GM18867 (cell line): Measurements from ENCODE around the gene USP53.
A peak's percentile ranks its signal among the peaks of the same experiment; 100 is the strongest.
"Not testable (repeated sequence)": the region's sequence is repeated elsewhere in the genome, so short reads cannot be mapped to it uniquely, and the experiment has no call there.

Experiments
- ATAC-seq: cut with Tn5 transposase; IDR thresholded peaks from one replicate; pipeline ENCODE4 v1.9.1; 2021; ENCODE audit warnings: mild to moderate bottlenecking, moderate library complexity; ENCODE audit not compliant: unreplicated experiment

USP53 gene

GRCh38 chr4:119212234-119212963 is at the start of gene USP53:
TSS of gene USP53 (plus strand) at chr4:119212713. CDS start at chr4:119239760, 27,047 bp downstream.
- peak; percentile 95 for ATAC-seq

- ATAC-seq = no peak
Measured at GRCh38 chr4:119165767-119166166, 46.7 kb upstream of the USP53 start.

GRCh38 chr4:119170195-119170594 is 42.3 kb upstream of the USP53 start:
- no peak for ATAC-seq

GRCh38 chr4:119172223-119172622 is 40.3 kb upstream of the USP53 start:
- ATAC-seq = no peak

GRCh38 chr4:119173729-119174361 is 38.7 kb upstream of the USP53 start:
- not testable (repeated sequence) for ATAC-seq

GRCh38 chr4:119179011-119179410 is 33.5 kb upstream of the USP53 start:
- no peak for ATAC-seq

GRCh38 chr4:119184128-119184527 is 28.4 kb upstream of the USP53 start:
- no peak for ATAC-seq

GRCh38 chr4:119189638-119190037 is 22.9 kb upstream of the USP53 start:
- ATAC-seq = no peak

GRCh38 chr4:119190354-119190753 is 22.2 kb upstream of the USP53 start:
- ATAC-seq = no peak

GRCh38 chr4:119191505-119191904 is 21.0 kb upstream of the USP53 start:
- ATAC-seq = no peak

- ATAC-seq = no peak
Measured at GRCh38 chr4:119197772-119198212, 14.7 kb upstream of the USP53 start.

- ATAC-seq = no peak
Measured at GRCh38 chr4:119204916-119205315, 7.6 kb upstream of the USP53 start.

- no peak for ATAC-seq
Measured at GRCh38 chr4:119205690-119206089, 6.8 kb upstream of the USP53 start.

GRCh38 chr4:119206178-119206577 is 6.3 kb upstream of the USP53 start:
- no peak for ATAC-seq

- no peak for ATAC-seq
Measured at GRCh38 chr4:119207051-119207450, 5.5 kb upstream of the USP53 start.

- ATAC-seq = no peak
Measured at GRCh38 chr4:119209077-119209476, 3.4 kb upstream of the USP53 start.

GRCh38 chr4:119209586-119209985 is 2.9 kb upstream of the USP53 start:
- no peak for ATAC-seq

- ATAC-seq = no peak
Measured at GRCh38 chr4:119210775-119211174, 1.7 kb upstream of the USP53 start.

GRCh38 chr4:119211867-119212233 is 663 bp upstream of the USP53 start:
- ATAC-seq = peak; percentile 13

GRCh38 chr4:119212964-119213606 is 572 bp downstream of the USP53 start:
- peak; percentile 58 for ATAC-seq

GRCh38 chr4:119218093-119218492 is 5.6 kb downstream of the USP53 start:
- no peak for ATAC-seq

- ATAC-seq = no peak
Measured at GRCh38 chr4:119221412-119221811, 8.9 kb downstream of the USP53 start.
